RPMI7951 (cell line): ENCODE data around the gene MFSD12. TPM values are rescaled to one million over a fixed set of nuclear protein-coding genes. Genes with fewer than 3 reads are reported as not detected.
"Not testable (repeated sequence)": the region's sequence is repeated elsewhere in the genome, so short reads cannot be mapped to it uniquely, and the experiment has no call there.

Experiments used
- DNase-seq: peaks from one replicate; pipeline ENCODE4 v3.0.0-alpha.2; 2012; ENCODE audit warnings: low read depth
- total RNA-seq: library from RNA; depleted of rRNA; stranded (reverse); fragments of >200 nt; shearing (Covaris generic); gene quantifications from 2 replicates; pipeline ENCODE4 v1.2.3, GENCODE V29; 2014

Gene MFSD12
- total RNA-seq, 1 experiment from 2014 or later, result 205 TPM

DNA sequence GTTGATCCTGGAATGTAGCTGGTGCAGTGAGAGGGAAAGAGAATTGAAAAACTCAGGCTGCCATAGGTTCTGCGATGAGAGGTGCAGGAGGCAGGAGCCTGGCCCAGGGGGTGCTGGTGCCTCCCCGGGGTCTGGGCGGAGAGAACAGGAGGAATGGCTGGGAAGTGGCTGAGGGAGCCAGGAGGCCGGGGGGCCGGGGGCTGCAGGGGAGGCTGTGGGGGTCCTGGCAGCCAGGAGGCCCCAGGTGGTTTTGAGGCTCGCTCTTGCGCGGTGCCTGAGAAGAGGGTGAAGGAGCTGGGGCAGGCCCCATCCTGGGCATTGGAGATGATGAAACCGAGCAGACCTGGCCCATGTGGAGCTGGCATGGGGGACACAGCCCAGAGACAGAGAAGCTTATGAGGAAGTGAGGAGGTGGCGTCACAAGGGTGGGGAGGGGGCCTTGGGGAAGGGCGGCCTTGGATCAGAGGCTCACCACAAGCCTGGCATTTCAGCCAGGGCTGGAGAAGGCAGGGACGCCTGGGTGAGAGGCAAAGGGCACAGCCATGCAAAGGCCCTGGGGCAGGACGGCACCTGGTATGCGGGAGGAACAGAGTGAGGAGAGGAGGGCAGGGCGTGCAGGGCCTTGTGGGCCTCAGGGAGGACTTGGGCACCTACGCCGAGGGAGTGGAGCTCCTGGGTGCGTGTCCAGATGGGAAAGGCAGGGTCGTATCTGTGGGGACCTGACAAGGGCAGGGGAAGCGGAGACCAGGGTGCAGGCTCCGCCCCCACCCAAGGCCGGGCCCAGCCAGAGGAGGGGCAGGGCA is 19.7 kb downstream of the MFSD12 start:
- DNase-seq, result peak; percentile 44

- peak; percentile 46 for DNase-seq
Measured at GRCh38 chr19:3537101-3537437, 20.3 kb downstream of the MFSD12 start.

- DNase-seq, result peak; percentile 90
Measured at GRCh38 chr19:3536429-3537100, 20.8 kb downstream of the MFSD12 start.

DNA sequence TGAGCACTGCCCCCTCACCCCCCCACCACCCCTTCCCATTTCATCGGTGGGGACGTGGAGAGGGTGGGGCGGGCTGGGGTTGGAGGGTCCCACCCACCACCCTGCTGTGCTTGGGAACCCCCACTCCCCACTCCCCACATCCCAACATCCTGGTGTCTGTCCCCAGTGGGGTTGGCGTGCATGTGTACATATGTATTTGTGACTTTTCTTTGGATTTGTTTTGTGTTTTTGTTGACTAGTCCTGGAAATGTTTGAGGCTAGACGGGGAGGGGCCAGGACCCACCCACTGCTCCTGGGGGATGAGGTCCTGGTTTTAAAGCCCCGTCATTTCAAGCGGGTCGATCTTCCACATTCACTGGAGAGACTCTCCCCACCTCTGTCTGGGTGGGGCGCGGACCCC is 21.4 kb downstream of the MFSD12 start:
- DNase-seq, result no peak

- no peak for DNase-seq
Measured at GRCh38 chr19:3535563-3535965, 21.8 kb downstream of the MFSD12 start.

DNA sequence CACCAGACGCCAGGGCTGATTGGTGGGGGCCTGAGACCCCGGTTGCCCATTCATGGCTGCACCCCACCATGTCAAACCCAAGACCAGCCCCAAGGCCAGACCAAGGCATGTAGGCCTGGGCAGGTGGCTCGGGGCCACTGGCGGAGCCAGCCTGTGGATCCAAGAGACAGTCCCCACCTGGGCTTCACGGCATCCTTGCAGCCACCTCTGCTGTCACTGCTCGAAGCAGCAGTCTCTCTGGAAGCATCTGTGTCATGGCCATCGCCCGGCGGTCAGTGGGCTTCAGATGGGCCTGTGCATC is 22.2 kb downstream of the MFSD12 start:
- no peak for DNase-seq

GRCh38 chr19:3534375-3535234 is 22.8 kb downstream of the MFSD12 start:
- no peak for DNase-seq

- DNase-seq, result no peak
Measured at GRCh38 chr19:3533563-3534216, 23.7 kb downstream of the MFSD12 start.

- DNase-seq, result no peak
Measured at GRCh38 chr19:3533033-3533432, 24.4 kb downstream of the MFSD12 start.

- DNase-seq, result no peak
Measured at GRCh38 chr19:3532154-3532786, 25.1 kb downstream of the MFSD12 start.

DNA sequence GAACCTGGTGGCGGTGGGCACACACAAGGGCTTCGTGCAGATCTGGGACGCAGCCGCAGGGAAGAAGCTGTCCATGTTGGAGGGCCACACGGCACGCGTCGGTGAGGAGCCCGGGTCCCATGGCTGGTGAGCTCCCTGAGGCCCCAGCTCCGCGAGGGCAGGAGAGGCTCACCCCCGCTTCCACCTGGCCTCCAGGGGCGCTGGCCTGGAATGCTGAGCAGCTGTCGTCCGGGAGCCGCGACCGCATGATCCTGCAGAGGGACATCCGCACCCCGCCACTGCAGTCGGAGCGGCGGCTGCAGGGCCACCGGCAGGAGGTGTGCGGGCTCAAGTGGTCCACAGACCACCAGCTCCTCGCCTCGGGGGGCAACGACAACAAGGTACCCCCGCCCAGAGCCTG is 25.7 kb downstream of the MFSD12 start:
- no peak for DNase-seq

DNA sequence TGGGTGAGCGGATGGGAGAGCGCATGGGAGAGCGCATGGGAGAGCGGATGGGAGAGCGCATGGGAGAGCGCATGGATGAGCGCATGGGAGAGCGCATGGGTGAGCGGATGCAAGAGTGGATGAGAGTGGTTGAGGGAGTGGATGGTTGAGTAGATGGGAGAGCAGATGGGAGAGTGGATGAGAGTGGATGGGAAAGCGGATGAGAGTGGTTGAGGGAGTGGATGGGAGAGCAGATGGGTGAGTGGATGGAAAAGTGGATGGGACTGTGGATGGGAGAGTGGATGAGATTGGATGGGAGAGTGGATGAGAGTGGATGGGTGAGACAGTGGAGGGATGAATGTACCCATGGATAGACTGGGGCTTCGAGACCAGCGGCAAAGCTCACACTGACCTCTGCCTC is 27.0 kb downstream of the MFSD12 start:
- DNase-seq, result no peak

DNA sequence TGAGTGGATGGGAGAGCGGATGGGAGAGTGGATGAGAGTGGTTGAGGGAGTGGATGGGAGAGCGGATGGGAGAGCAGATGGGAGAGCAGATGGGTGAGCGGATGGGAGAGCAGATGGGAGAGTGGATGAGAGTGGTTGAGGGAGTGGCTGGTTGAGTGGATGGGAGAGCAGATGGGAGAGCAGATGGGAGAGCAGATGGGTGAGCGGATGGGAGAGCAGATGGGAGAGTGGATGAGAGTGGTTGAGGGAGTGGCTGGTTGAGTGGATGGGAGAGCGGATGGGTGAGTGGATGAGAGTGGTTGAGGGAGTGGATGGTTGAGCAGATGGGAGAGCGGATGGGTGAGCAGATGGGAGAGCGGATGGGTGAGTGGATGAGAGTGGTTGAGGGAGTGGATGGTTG is 28.1 kb downstream of the MFSD12 start:
- DNase-seq, result not testable (repeated sequence)

DNA sequence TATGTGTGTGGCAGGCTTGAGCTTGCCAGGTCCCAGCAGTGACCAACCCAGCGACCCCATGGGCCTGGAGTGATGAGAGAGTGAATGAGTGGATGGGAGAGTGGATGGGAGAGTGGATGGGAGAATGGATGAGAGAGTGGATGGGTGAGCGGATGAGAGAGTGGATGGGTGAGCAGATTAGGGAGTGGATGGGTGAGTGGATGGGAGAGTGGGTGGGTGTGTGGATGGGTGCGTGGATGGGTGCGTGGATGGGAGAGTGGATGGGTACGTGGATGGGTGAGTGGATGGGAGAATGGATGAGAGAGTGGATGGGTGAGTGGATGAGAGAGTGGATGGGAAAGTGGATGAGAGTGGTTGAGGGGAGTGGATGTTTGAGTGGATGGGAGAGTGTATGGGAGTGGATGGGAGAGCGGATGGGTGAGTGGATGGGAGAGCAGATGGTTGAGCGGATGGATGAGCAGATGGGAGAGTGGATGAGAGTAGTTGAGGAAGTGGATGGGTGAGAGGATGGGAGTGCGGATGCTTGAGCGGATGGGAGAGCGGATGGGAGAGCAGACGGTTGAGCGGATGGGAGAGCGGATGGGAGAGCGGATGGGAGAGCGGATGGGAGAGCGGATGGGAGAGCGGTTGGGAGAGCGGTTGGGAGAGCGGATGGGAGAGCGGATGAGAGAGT is 28.7 kb downstream of the MFSD12 start:
- no peak for DNase-seq

DNA sequence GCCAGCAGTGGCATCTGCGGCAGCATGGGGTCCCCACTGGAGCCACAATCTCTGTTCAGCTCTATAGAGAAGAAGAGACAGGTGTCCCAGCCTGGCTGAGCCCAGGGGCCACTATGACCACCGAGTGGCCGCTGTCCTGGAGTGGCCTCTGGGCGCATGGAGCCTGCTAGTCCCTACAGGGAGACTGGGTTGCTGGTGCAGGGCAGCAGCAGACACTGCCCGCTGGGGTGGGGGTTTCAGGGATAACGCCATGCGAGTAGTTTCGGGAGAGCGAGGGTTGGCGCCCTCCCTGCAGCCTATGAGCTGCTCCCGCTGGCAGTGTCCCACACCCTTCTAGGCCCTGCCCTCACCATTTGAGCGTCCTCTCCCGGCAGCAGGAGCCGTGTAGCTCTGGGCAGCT is 29.3 kb downstream of the MFSD12 start:
- DNase-seq, result no peak

- no peak for DNase-seq
Measured at GRCh38 chr19:3527238-3527910, 30.0 kb downstream of the MFSD12 start.

DNA sequence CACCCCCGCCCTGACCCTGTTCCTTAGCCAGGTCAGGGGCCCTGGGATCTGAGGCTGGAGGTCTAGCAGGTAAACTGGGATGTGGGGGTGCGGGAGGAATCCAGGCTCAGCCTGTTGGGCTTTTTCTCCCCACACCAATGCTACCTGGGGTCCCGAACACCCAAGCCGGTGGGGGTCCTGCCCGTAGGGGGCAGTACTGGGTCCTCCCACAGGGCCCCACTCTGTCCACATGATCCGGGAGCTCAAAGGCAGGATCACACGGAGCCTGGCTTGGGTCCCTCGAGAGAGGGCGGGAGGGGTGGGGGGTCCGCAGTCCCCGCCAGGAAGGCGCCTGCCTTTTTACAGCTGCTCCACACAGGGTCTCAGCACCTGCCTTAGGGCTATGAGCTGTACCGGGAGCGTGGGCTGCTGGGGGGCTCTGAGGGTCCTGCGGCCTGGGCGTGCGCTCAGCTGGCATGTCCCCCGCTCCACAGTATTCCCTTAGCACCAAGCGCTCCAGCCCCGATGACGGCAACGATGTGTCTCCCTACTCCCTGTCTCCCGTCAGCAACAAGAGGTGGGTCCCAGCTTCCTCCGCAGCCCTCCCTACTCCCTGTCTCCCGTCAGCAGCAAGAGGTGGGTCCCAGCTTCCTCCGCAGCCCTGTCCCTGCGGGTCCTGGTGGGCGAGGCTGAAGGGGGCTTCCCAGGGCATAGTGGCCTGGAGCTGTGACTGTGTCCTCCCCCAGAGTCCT is 30.7 kb downstream of the MFSD12 start:
- no peak for DNase-seq

DNA sequence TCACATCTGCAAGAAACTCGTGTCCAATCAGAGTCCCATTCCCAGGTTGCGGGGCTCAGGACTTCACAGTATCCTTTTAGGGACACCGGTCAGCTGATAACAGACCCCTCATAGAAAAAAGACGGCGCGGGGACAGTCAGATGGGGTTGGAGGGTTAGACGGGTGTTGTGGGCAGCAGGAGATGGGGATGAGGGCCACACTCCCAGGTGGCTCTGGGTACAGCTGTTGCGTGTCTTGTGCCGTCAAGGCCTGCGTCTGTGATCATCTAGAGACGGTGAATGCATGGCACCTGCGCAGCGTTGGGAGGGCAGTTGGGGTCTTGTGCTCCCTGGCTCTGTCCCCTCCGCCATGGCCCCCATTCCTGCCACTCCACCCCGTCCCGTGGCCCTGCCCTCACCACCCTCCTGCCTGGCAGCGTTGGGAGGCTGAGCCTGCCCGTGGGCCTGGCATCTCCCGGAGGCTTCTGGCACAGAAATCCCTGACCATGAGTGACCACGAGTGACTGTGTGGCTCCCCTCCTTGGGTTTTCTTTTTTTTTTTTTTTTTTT is 32.4 kb downstream of the MFSD12 start:
- DNase-seq, result no peak

DNA sequence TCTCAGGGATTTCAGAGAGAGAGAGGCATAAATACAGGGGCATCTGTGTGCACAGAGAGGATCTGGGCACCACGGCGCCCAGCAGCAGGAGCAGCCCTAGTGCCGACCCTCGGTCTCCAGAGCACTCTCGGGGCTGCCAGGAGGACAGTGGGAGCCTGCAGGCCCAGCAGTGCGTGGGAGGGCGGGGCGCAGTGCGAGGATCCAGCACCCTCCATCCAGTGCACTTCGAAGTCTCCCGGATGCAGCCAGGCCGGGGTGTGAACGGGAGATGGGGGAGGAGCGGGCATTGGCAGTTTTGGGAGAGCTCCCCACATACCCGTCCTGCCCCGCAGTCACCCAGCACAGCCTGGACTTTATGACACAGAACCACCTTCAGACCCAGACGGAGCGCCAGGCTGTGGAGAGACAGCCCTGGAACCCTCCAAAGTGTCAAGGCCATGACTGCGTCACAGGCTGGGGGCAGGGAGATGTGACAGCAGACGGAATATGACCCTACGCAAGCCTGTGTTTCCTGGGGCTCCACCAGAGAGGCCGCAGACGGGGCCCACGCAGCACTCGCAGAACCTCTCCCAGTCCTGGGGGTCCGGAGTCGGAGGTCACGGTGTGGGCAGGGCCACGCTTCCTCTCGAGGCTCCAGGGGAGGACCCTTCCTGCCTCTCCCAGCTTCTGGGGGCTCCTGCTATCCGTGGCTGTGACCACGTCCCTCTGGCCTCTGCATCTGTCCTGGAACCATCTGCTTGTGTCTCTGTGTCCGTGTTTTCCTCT is 33.1 kb downstream of the MFSD12 start:
- DNase-seq, result no peak
